Muscle of back (tissue), 11 donors: ENCODE results near the gene MEF2D. TPM values are rescaled to one million over a fixed set of nuclear protein-coding genes. Genes with fewer than 3 reads are reported as not detected.

Experiments
- DNase-seq, 3 donors: peaks; one replicate each; pipeline versions ENCODE4 v3.0.0 to v3.0.0-alpha.2; 2013
- polyA plus RNA-seq, 10 donors: library from polyadenylated mRNA; unstranded; fragments of 120-200 nt; gene quantifications; one replicate each; pipeline ENCODE4 v1.2.1, GENCODE V29; 2013; ENCODE audit not compliant: insufficient read length in 10 of 10

The MEF2D gene
- polyA plus RNA-seq, 10 donors = 37.3 to 66.8 (median 59.9) TPM

DNA sequence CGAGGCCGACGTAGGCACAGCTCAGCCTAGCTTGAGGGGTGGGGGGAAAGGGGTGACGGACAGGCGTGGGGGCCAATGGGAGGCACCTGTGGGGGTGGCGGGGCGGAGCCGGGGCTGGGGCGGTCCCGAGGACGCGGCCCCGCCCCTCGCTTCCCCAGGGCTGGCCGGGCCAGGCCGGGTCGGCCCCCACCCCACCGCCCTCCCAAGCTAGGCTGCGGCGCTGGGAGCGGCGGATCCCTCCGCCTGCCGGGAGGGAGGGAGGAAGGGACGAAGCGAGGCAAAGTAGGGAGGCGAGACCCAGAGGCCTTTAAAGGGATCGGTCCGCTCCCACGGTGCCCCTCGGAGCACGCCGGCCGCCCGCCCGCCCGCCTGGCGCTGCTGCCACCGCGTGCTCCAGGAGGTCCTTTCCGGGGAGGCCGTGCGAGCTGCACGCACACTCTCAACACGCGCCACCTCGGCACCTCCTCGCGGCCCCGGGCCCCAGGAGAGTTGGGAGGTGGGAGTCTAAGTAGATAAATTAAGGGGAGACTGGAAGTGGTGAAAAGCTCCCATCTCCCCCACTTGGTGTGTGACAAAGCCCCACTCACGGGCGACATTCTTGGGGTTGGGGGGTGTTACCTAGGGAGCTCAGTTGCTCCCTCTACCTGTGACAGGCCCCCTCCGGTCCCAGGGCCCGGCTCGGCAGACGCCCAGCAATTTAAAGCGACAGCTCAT lies 375 bp upstream of the MEF2D start:
- peak; percentile 97 to 99 (median 98) for DNase-seq

DNA sequence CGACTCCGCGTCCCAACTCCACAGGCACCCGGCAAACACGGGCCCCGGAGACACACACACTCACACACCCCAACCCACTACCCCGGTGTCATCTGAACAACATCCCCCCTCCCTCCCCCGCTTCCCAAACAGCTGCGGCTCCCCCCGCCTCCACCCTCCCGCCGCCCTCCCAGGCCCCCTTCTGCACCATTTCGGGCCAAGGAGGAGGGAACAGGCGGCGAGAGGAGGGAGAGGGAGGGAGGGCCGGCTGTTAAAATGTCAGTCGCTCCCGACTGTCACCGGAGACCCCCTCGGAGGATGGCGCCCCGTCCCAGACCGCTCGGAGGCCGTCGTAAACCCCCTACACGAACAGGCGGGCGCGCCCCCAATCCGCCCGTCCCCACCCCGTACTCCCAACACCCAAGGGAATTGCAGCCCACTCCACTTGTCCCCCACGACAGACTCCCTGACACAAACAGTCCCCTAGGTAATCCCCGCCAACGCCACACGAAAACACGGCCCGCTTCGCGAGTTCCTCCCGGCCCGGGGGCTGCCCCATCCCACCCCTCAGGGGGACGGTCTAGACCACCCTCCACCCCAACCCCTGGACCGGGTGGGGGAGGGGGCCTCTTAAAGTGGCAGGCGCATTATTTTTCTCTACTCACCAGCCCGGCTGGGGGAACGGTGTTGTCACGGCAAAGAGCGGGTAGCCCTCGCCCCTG lies 583 bp downstream of the MEF2D start:
- DNase-seq = peak; percentile 78 to 94 (median 88)

DNA sequence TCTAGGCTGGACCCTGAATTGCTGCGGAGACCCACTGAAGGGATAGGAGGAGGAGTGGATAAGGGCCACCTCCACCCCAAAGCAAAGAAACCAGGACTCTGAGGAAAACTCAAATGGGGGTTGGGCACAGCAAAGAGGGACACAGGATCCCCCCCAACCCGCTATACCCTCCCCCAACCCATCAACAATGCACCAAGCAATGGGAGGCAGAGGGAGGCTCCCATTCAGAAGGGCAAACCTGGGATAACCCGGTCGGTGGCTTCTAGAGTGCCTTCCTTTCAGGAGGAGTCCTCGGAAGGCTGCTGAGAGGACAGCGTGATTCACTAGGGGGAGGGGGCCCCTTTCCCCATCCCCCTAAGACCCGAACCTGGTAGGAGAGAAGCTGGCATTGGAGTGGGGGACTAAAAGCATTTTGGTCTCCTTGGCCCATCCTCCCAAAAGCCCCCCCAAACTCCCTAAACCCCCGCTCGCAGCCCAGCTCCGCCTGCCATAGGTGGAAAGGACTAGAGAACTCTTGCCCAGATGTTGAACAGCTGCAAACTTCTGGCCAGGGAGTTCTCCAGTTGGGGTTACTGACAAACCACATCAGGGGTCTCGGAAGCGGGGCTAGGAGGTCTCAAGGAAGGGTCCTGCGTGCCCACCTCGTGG lies 1.3 kb downstream of the MEF2D start:
- no peak for DNase-seq

DNA sequence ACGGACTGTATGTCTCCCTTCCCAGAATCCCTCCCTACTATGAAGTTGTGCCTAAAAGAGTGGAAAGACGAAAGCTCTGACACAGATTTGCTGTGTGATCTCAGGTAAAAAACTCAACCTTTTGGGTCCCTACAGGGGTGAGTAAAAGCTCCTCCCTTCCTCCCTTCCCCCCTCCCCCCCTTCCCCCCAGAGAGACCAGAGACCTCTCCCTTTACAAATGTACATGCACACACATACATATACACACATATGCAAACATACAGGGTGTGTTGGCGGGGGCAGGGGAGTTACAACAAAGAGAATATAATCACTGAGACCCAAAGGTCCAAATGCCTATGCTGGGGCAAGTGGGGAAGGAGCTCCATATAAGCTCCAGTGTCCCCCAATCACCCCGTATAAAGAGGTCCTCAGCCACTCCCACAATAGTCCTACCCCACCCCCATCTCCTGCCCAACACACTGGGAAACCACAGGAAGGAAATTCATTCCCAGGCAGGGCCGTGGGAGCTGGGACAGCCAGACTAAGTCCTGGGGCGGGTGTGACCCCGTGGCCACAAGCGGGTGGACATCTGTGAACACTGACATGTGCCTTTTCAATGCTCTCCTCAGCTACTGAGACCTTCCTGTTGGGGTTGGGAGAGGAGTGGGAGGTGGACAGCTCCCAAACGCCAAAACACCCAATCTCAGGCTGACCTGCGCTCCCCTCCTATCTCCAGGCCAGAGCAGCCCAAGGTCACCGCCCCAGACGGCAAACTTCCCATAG lies 2.0 kb downstream of the MEF2D start:
- peak in 1 of 3 donors; percentile 53 for DNase-seq

DNA sequence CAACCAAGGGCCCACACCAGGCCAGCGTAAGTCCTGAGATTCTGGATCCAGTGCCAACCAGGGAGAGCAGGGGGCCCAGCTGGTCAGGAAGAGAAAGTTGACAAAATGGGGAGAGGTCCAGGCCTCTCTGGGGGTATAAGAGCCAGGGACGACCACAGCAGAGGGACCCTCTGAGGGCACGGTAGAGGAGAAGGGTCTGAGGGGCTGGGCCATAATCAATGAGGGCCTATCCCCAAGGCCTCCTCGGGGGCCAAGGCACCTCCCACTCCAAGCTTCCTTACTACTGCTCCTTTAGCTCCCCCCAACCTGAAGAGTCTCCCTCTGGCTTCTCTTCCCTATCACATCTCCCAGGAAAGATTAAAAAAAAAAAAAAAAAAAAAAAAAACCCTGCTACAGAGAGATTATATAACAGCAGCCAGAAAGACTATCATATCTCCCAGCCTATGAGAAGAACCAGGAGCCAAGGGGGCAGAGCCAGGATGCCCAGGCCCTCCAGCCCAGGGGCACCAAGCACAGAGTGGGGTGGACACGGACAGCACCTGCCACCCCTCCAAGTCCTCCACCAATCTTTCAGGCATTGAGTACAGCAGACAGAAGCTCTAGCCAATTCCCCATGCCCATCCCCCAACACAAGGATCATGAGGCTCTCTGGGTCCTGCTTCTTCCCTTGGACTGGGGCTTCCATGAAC lies 2.7 kb downstream of the MEF2D start:
- DNase-seq = no peak

DNA sequence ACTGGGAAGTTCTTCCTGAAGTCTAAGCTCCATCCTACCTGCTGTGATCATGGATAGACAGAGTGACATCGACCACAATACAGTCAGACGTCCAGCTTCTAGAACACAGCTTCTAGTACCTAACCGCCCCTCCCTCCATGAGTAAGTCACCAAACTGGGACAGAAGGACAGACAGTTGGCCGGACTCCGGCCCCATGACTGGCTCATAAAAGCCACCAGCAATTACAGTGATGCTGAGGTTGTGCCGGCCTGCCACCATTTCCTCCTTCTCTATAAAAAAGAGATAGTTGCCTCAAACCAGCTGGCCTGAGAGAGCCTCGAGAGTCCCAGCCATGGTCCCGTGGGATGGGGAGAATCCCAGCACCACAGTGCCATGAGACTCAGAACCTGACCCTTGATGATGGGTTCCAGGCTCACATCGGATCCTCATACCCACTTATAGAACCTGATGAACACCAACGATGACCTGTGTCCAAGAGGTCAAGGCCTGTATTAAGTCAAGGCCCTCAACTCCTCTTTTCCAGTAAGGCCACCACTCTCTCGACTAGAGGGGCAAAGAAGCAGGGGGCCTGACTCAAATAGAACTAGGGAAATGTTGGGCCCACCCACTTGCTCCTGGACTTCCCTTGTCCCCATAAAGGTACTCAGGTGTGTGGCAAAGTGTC lies 3.4 kb downstream of the MEF2D start:
- DNase-seq = no peak

DNA sequence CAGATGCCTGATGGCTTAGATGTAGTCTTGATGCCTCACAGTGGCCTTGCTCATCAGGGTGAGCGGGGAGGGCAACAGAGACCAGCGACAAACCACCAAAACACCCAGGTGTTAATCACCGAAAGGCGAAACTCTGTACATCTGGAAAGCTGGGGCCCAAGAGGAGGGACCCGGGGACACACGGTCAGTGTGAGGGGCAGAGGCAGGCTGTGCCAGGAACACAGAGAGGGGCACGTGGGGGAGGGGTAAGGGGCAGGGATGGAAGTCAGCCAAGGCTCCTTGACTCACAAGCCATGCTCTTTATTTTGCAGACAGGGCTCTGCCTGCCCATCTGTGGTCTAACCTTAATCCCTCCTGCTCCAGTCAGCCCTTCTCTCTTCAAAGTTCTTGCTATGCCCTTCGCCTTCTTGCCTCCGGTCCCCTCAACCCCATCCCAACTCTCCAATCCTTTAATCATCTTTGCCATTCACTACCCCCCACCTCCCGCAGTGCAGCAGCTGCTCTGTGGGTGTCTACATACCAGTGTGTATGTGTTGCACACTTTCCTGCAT lies 4.3 kb downstream of the MEF2D start:
- no peak for DNase-seq

DNA sequence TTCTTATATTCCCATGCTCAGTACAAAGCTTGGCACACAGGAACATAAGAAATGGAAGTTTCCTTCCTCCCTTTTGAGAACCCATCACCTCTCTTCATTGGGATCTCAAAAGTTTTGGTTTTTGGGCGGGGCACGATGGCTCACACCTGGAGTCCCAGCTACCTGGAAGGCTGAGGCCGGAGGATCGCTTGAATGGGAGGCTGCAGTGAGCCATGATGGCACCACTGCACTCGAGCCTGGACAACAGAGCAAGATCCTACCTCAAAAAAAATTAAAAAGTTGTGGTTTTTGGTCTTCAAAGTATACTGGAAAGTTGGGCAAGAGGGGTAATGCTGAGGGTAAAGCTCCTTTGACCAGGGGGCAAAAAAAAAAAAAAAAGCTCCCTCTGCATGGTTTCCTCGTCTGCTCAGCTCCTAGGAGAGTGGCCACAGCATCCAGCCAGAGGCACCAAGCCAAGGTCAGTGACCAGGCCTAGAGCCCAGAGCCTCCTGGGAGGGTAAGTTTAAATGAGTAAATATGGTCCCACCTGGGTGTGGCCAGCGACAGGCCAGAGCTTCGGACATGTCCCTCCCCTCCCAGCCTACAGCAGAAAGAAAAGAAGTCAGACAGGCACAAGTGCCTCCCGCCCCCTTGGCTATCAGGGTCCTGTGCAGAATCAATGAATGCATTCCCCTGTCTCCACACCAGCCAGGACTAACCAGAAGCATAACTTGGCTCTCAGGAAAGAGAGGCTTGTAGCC lies 5.0 kb downstream of the MEF2D start:
- no peak for DNase-seq

DNA sequence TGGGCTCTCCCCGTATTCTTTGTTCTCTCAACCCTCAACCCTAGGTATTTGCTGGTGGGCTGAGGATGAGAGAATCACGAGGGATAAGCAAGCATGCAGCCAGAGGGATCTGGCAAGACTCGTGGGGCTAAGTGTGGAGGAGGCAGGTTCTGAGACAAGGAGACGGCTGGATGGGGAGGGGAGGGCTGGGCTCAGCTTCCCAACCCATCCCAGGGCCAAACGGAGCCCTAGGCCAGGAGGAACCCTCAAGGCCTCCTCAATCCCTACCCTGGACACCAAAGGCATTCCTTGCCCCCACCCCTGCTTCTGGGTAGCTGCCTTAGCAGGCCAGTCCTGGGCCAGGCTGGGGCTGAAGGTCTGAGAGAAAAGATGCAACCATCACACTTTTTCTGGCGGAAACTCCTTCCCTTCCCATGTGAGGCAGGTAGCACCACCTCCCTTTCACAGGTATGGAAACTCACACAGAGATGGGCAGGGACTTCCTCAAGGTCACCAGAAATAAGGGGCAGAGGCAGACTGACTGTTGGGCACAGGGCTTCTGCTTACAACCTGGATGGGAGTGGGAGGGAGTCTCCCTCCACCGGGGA lies 6.2 kb downstream of the MEF2D start:
- DNase-seq = no peak

DNA sequence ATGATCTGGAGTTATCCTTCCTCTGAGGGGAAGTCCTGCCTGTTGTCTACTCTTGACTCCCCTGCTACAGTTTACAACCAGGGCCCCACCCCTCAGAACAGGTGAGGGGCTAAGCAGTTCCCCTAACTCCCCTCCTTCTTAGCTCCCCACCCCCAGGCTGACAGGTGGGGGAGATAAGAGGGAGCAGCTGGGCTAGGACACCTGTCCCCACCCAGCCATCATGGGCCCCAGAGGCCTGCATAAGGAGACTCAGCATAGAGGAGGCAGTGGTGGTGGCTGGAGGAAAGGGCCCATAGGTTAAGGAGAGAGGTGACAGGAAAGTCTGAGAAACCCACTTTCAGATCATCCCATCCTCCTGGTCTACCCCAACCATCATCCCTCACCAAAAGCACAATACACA lies 6.8 kb downstream of the MEF2D start:
- DNase-seq = no peak

DNA sequence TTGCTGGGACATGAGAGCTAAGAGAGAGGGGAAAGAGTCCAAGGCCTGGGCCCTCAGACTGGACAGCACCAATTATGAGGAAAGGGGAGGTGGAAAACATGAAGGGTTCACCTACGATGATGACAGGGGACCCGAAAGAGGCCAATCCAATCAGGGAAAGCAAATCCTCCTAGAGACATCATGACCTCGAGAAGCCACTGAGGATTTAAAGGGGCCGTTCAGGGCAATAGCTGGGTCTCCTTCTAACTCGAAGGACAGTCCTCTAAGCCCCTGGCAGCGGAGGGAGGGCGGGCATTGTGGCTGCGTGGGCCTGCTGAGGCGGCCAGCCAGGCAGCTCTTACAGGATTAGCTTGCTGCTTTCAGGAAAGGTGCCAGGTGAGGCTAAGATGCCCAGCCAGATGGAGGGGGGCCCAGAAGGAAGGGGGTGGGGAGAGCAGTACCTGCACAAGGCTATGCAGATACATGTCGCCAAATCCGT lies 7.4 kb downstream of the MEF2D start:
- no peak for DNase-seq

DNA sequence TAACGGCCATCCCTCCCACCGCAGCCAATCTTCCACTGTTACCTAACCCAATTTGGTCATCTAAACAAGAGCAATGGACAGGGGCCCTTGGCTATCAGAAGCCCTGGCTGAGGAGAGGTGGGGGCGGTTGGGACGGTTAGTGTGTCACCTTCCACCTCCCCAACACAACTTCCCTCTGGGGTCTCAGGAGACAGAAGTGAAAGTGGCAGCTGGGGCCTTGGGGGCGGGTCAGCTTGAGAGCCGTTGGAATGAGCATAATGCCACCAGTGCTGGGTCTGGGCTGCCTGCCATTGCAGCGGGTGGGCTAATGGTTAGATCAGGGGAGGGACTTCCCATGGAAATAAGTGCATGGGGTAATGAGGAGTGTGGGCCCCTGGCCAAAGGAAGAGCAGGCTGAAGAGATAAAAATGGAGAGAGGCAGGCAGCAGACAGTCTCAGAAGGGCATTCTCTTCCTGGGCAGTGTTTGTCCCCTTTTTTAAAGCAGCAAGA lies 7.9 kb downstream of the MEF2D start:
- no peak for DNase-seq

DNA sequence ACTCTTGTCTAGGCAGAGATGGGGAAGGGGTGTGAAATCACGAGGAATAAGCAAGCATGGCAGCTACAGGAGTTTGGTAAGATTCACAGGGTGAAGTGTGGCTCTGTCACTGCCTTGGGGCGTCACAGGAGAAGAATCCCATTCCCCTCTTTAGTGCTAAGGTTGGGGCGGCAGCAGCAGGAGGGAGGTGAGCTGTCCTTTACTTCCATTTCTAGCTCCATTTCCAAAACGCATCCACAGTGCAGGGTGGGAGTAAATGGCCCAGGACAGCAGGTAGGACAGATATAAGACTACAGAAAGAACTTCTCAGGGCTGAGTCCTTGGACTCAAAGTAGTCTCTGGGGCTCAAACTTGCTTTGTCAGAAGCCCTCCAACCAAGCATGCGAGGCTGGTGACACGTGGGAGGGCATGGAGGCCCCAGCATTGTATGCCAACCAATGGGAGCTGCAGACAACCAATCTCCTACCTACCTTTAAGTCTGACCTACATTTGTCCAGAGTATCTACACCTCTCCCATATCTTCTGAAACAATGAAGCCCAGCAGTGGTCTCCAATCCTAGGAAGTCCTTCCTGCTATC lies 8.5 kb downstream of the MEF2D start:
- DNase-seq = no peak

DNA sequence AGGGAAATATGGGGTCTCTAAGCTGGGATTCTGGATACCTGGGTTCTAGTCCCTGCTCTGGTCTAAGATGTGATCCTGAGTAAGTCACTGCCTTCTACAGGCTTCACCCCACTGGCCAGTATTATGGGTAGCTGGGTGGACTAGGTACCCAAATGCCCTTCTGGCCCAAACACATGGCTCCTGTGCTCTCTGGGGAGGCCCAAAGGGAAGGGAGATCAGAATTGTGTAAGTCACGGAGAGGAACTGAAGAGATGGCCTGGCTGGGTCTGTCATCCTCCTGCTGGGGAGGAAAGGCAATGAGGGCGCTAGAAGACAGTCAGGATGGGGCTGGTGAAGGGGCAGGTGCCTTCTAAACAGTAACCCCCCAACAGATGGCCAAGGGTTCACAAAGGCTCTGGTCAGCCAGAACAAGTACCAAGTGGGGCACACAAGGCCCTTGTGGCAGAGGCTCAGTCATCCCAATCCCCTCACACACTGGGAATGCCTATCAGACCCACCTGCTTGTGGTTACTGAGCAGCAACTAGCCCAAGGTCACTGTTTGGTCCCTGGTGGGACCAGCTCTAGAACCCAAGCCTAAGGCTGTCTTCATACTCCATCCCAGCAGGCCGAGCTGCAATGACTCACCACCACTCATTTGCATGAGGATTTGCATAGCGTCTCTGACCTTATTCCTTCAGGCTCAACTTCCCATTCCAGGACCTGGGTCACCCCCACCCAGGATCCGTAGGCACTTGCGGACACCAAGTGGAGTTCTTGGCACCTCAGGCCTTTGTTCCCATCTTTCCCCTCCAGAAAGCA lies 9.2 kb downstream of the MEF2D start:
- DNase-seq = no peak

DNA sequence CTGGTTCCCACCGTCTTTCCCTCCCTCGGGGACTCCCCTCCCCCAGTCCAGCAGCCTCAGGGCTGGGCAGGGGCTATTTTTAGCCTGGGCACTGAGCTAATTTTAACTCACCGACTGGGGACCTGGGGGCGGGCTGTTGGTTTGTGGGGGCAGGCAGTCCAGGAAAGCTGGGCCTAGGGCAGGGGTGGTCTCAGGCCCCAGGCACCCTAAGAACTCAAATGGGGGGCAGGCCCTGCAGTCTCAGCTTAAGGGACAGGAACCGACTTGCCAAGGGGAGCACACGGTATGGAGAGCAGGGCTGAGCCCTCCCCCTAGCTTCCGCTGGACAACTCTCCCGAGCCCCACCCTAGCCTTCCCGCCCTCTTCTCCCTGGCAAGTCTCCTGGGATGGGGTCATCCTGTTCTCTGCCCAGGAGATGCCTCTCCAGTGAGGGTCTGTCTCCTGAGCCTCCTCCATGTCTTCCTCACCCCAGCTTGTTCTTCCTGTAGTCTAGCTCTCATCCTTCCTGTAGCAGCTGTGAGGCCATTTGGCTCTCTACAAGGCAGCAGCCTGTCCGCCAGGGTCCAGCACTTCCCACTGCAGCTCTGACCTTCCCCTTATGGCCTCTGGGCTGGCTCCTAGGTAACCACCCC lies 10.1 kb downstream of the MEF2D start:
- peak in 1 of 3 donors; percentile 61 for DNase-seq

DNA sequence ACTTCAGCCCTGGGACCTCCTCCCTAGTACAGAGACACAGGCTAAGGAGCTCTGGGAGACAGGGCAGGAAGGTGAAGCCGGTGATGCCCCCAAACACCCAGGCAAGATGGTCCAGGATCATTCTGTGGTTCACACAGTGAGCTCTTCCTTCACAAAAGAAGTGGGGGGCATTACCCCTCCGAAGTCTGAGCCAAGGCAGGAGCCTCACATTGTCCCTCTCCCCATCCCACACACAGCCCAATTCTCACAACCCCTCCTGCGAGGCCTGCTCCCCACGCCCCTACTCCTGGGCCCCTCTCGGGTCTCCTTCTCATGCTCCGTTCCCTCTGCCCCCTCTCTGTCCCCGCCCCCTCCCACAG lies 10.7 kb downstream of the MEF2D start:
- no peak for DNase-seq

DNA sequence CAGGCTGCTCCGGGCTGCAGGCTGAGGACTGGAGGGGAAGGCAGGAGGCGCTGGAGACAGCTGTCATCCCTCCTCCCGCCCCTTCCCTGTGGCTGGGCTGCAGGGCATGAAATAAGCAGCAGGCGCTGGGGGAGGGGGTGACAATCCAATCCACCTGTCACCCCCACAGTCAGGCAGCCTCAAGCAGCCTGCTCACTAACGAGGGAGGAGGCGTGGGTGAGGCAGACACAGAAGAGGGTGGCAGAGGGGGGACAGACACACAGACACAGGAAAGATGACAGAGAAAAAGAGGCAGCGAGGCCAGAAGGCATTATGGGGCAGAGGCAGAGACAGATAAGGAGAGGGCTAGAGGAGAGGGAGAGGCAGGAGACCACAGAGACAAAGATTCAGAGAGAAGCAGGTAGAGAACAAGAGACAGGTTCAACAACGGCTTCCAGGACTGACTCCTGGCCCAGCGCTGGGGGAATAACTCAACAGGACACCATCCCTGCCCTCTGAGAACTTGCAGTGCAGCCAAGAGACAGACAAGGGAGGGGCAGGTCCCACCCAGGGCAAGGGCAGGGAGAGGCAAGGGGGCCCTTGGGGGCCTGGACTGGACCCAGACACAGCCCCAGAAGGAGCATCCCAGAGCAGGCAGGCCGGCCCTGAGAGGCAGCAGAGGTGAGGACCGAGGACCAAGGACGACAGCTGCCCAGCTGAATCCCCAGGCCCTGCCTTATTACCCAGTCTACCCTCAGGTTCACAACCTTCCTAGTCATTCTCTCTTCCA lies 11.2 kb downstream of the MEF2D start:
- DNase-seq = peak in 2 of 3 donors; percentile 77 to 78
